HG02610 (cell line): Measurements from ENCODE around the gene LCE3D.
"Not testable (repeated sequence)": the region's sequence is repeated elsewhere in the genome, so short reads cannot be mapped to it uniquely, and the experiment has no call there.

Experiments
- ATAC-seq: cut with Tn5 transposase; IDR thresholded peaks from one replicate; pipeline ENCODE4 v1.9.1; 2021; ENCODE audit warnings: mild to moderate bottlenecking, moderate library complexity; ENCODE audit not compliant: unreplicated experiment

Gene LCE3D, protein sequence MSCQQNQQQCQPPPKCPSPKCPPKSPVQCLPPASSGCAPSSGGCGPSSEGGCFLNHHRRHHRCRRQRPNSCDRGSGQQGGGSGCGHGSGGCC

DNA sequence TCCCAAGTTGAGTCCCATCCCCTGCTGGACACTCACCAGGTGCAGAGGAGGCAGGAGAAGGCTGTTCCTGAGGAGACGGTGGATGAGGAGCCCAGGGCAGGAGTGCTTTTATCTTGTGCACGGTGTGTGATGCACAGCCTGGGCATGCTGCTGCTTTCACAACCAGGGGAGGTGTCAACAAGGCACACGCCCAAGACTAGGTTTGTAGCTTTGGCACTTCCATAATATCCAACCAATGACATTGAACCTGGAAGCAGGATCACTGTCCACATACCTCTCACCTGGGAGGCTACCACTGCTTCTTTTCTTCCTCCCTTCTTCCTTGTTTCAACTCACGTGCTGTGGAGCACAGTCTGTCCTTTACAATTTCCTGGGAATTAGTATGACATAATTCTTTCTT is at the start of gene LCE3D:
LCE3D (minus strand) TSS at position 84 of the 400 bp plus-strand sequence. CDS start 580 bp downstream, outside the sequence.
- no peak for ATAC-seq

- no peak for ATAC-seq
Observed at GRCh38 chr1:152626744-152627143, 46.4 kb upstream of the LCE3D start.

DNA sequence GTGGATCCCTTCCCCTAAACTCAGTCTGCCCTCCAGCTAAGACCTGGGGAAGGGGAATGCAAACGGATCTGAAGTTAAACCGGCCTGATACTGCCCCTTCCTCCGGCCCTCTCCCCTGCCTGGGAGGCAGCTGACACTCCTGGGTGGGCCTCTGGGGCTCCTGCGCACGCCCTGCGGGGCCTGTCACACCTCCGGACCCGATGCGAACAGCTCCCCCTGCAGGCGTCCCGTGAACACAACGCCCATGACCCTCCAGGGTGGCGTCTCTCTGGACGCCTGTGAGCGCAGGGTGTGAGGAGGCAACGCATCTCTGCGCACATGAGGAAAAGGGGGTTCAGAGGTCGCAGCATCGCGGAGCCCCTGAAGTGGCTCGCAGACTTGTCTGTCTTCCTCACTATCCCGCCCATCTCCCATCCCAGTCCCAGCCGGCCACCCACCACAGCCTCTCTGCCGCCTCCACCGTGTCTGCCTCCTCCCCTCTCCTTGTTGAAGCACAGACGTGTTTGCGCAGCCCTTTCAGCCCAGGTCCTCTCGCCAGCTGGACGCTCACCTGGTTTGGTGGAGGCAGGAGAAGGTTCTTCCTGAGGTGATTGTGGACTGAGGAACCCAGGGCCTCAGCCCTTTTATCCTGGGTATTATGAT is 43.0 kb upstream of the LCE3D start:
- ATAC-seq, result no peak

GRCh38 chr1:152622803-152623202 is 42.5 kb upstream of the LCE3D start, which contains the start of gene LCE3A:
Gene LCE3A (minus strand): TSS chr1:152623103. CDS start chr1:152623103, 0 bp downstream.
- ATAC-seq, result no peak

DNA sequence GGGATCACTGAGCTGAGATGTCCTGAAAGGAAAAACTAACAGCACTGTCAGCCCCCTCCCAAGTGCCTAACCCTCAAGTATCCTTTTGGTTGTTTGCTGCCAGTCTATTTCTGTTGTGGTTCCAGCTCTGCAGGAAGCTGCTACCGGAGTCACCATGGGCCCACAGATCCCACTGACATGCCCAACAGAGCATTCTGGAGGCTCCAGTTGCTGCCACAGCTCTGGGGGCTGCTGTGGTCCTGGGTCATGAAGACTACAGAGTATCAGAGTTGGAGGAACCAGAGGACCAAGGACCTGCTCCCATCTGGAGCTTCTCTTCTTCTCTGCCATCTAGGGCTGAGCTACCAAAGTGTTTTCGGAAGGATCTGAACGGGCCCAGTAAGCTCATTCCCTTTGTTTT is 41.7 kb upstream of the LCE3D start:
- no peak for ATAC-seq

- ATAC-seq, result no peak
Observed at GRCh38 chr1:152613511-152613910, 33.2 kb upstream of the LCE3D start, which contains the start of gene LCE3B. Gene LCE3B (plus strand): TSS chr1:152613811. CDS start chr1:152613811, 0 bp downstream.

GRCh38 chr1:152599934-152600333 is 19.6 kb upstream of the LCE3D start, which contains the start of gene LCE3C:
Gene LCE3C (plus strand): TSS chr1:152600234. CDS start chr1:152600732, 498 bp downstream.
- ATAC-seq, result no peak

- ATAC-seq, result no peak
Observed at GRCh38 chr1:152596986-152597385, 16.7 kb upstream of the LCE3D start.

GRCh38 chr1:152585586-152585985 is 5.3 kb upstream of the LCE3D start:
- ATAC-seq, result no peak

GRCh38 chr1:152582647-152583046 is 2.3 kb upstream of the LCE3D start:
- ATAC-seq, result no peak

GRCh38 chr1:152579526-152579925 is 790 bp downstream of the LCE3D start:
- not testable (repeated sequence) for ATAC-seq

DNA sequence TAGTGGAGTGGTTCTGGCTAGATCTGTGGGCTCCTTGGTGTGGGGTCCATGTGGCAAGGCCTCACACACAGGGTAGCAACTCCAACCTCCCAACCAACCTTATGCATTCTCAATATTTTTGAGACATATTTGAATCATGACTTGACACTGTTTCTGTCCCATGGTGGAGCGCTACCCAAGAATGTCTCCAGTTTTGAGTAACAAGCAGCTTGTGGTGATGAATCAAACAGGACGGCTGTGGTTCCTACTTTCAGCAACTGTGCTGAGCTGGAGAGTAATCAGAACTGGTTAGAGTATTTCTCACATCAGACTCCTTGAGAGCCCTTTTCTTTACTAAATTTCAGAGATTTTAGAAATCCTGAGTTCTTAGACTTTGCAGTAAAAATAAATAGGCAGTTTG is 3.1 kb downstream of the LCE3D start:
- peak; percentile 63 for ATAC-seq

- ATAC-seq, result no peak
Observed at GRCh38 chr1:152566681-152567080, 13.6 kb downstream of the LCE3D start, which contains the start of gene LCE3E. Gene LCE3E (minus strand): TSS chr1:152566780. CDS start chr1:152566208, 572 bp downstream.

DNA sequence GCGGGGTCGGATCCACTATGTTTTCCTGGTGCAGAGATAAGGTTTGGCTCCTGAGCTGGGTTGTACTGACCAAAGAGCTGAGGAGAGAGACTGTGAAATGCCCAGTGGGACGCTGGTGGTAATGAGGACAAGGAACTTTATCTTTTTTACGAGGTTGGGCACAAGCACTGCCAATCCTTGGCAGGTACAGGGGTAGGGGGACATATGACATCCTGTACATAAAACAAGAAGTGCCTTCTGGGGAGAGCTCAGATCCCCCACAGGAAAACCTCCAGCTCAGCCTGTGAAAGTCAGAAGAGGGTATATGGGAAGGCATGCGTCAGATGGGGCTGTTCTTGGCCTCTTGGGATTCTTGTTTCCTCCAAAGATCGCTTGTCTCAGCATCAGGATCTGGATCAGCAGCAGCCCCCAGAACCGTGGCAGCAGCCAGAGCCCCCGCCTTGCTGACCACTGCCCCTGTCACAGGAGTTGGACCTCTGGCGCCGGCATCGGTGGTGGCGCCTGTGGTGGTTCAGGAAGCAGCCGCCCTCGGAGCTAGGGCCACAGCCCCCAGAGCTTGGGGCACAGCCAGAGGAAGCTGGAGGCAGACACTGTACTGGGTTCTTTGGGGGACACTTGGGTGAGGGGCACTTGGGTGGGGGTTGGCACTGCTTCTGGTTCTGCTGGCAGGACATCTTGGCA is 14.6 kb downstream of the LCE3D start:
- no peak for ATAC-seq

DNA sequence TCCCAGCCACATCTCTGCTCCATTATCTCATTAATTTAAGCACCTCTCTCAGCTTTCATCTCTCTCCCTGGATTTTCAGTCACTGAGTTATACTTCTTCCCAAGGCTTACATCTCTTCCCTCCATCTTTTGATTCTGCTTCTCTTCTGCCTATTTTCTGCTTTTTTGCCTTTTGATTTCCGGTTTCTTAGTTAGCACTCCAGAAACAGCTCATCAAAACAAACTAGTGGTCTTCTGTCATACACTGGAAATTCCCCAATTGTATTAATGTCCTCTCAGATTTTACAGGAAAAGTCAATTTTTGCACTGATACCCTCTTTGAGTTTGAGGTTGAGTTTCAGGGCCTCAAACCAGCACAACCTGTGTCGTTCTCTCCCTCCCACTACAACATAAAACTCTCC is 15.2 kb downstream of the LCE3D start:
- ATAC-seq, result no peak

- not testable (repeated sequence) for ATAC-seq
Observed at GRCh38 chr1:152548358-152548757, 32.0 kb downstream of the LCE3D start.

DNA sequence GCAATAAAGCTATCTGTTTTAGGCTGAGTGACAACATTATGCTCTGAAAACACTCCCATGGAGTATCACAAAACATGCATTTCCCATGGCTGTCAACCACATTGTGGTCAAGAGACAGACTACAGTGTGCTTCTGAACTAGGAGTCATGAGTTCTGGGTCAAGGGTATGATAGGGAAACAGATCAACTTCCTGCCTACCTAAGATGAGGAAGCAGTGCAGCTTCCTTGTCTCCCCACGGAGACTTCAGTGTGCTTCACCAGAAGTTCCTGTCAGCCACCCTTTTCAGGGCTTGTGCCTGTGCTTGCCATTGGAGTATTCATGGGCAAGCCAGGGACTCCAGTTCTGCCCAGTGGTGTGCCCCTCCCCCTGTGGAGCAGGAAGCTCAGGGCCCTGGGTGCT is 33.6 kb downstream of the LCE3D start:
- ATAC-seq, result no peak

GRCh38 chr1:152543820-152544219 is 36.5 kb downstream of the LCE3D start:
- ATAC-seq, result no peak

DNA sequence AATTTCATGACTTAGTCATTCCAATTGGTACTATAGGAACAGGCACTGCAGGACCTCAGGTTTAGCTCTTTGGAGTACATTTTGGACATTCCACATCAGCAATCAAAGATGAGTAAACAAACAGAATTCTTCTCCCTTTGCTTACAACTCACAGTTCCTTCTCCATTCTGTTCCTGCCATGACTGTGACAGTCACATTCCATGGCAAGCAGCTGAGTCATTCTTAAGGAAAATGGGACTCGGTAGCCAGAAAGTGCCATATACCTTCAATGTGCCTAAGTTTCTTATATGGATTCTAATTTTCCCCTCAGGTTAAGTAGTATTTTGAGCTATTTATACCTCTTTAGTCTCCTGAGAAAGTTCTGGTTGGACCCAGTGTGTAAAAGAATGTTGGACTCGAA is 40.4 kb downstream of the LCE3D start:
- no peak for ATAC-seq

DNA sequence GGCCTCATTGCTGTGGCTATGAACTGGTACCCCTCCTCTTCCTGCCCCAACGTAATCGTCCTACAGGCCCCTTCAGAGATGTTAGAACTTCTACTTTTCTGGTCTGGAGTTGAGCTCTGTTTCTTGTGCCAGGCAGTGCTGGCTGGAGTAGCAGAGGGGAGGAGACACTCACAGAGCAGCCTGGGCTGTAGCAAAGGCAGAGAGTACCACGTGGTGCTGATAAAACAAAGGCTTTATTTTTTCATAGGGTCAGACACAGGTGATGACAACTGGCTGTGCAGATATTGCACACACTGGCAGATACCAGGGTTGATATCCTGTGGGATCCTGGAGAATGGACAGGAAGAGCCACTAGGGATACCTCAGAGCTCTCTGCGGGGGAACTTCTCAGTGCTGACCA is 42.8 kb downstream of the LCE3D start:
- ATAC-seq, result no peak

DNA sequence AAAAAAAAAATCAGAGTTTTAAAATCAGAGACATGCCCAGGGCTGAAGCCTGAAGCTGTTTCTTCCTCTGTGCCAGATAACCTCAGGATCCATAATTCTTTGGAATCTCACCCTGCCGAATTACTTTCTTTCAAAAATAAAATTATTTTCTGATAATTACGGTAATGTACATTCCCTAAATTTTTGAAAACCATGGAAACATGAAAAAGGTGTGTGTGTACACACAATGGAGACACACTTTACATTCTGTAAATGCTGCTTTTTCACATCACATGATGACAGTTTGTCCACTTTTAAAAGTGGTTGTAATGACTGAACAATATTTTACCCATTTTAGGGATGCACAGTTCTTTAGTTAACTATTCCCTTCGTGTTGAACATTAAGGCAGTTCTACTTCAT is 44.5 kb downstream of the LCE3D start:
- ATAC-seq, result no peak
